GM19397 (cell line): ENCODE data around the gene MAGEB16.

ENCODE experiments used
- ATAC-seq: cut with Tn5 transposase; IDR thresholded peaks from one replicate; pipeline ENCODE4 v1.9.1; 2021; ENCODE audit warnings: mild to moderate bottlenecking, moderate library complexity; ENCODE audit not compliant: unreplicated experiment

The MAGEB16 gene

GRCh38 chrX:35798042-35798441, at the start of gene MAGEB16:
MAGEB16 (plus strand) TSS chrX:35798342; CDS start chrX:35802197, 3,855 bp downstream.
- ATAC-seq: no peak

- no peak for ATAC-seq
Observed at GRCh38 chrX:35773958-35774564, 24.1 kb upstream of the MAGEB16 start.

- no peak for ATAC-seq
Observed at GRCh38 chrX:35785075-35785474, 13.1 kb upstream of the MAGEB16 start.

DNA sequence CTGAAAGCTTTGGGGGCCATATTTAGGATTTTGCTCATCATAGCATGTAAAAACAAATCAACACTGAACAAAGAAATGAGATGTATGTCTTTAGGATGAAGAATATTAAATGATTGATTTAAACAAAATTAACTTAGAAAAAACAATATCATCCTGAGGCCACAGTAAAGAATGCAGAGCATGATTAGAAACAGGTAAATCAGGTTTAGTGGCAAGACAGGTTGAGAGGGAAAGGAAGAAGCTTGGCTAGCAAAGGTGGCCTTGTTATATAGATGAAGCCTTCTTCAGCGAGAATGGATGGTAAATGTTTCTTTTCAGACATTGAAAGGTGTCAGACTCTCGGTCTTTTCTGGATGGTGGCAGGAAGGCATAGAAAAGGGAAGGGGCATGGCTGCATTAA, 11.9 kb upstream of the MAGEB16 start:
- ATAC-seq: no peak

DNA sequence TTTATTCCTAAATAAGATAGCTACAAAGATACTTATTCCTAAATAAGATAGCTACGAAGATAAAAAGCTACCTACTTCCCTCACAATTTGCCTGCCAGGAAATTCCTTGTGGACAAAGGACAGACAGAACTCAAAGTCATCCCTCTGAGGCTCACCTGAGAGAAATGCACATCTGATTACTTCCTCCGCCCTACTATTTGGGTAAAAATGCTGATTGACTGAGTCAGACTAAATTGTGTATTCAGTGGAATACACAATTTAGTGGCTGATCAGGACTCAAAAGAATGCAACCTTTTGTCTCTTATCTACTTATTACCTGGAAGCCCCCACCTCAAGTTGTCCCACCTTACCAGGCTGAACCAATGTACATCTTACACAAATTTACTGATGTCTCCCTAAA, 10.3 kb upstream of the MAGEB16 start:
- no peak for ATAC-seq

DNA sequence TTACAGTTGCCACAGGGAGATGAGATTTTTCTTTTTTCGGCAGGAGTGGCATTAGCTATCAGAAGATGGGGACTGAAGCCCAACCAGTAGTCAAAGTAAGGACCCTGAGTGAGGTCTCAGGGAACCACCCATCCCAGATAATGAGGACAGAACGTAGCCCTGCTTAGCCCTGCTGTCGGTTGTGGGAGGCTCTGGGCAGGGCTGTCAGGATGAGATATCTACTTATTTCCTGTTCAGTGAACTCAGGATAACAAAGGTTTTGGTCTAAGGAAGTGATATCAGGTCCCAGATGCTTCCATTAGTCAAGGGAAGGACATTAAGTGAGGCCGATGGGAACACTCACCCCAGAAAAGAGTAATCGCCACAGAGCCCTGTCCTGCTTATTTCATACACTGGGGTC, 2.3 kb downstream of the MAGEB16 start:
- ATAC-seq: no peak

- no peak for ATAC-seq
Observed at GRCh38 chrX:35809781-35810180, 11.6 kb downstream of the MAGEB16 start.

- no peak for ATAC-seq
Observed at GRCh38 chrX:35819241-35819640, 21.1 kb downstream of the MAGEB16 start.

- no peak for ATAC-seq
Observed at GRCh38 chrX:35826503-35826902, 28.4 kb downstream of the MAGEB16 start.

- ATAC-seq: no peak
Observed at GRCh38 chrX:35829501-35829900, 31.4 kb downstream of the MAGEB16 start.

DNA sequence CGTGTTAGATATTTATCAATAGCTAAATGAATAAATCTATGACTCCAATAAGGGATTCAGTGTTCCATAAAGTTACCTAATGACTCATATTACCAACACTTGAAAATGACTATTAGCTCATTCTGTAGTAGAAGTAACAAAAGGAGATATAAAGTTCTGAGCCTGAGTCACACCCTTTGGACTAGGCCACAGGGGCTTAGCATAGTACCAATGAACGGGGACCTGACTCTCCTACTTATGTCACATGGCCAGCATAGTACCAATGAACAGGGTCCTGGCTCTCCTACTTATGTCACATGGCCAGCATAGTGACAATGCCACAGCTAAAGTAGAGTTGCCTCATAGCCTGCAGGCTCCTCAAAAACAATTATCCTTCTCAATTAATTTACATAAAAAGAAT, 43.7 kb downstream of the MAGEB16 start:
- no peak for ATAC-seq

DNA sequence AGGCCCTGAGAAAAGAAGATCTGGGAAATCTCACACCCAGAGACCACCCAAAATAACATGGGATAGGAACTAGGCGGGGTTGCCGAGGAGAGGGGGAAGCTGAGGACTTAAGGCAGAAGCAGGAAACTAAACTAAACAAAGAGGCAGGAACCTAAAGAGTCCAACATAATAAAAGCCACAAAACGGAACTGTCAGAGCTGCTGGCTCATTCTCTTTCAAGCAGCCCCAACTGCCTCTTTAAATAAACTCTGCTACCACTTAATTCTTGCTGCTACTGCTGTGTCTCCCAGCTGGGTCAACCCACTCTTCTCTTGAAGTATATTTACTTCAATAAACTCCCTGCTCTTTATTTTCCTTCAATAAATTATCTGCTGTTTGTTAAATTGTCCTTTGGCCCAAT, 44.5 kb downstream of the MAGEB16 start:
- no peak for ATAC-seq

GRCh38 chrX:35847736-35848135, 49.6 kb downstream of the MAGEB16 start:
- no peak for ATAC-seq
